GM18867 (cell line): Measurements from ENCODE around the gene MCTP2.
"Not testable (repeated sequence)": the region's sequence is repeated elsewhere in the genome, so short reads cannot be mapped to it uniquely, and the experiment has no call there.

ENCODE experiments used
- ATAC-seq: cut with Tn5 transposase; IDR thresholded peaks from one replicate; pipeline ENCODE4 v1.9.1; 2021; ENCODE audit warnings: mild to moderate bottlenecking, moderate library complexity; ENCODE audit not compliant: unreplicated experiment

Gene MCTP2

DNA sequence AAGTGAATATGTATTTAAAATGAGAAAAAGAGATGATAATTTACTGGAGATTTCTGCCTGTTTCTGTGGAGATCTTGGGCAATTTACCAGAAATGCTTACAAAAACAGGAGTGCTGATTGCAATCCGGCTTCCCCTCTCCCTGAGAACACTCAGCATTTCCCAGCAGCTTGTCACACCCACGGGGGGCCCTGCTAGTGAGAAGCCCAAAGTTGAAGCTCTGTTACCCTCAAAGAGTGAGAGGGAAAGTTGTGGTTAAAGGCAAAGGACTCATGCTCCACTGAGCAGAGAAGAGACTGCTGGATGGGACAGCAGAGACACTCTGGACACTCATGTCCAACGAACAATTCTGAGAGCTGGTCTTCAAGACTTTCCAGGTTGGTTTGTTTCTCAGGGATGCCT, 2.9 kb downstream of the MCTP2 start:
- ATAC-seq, result no peak

GRCh38 chr15:94235041-94235440, 3.7 kb downstream of the MCTP2 start:
- ATAC-seq, result no peak

DNA sequence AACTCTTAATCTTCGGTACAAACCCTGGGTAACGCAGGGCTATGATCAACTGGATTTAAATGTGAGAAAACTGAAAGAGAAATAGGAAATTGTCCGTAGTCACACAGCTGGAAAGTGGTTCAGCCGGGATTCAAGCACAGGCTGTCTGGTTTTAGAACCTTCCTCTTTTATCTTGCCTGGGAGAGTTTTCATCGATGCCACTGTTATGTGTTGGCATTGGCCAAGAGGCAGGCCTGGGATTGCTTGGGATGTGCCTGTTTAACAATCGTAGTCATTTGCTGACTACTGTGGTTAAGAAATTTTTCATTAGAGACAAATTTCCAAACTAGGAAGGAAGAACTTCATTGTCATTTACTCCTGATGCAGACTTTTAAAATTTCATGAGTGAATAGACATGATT, 4.3 kb downstream of the MCTP2 start:
- ATAC-seq, result no peak

DNA sequence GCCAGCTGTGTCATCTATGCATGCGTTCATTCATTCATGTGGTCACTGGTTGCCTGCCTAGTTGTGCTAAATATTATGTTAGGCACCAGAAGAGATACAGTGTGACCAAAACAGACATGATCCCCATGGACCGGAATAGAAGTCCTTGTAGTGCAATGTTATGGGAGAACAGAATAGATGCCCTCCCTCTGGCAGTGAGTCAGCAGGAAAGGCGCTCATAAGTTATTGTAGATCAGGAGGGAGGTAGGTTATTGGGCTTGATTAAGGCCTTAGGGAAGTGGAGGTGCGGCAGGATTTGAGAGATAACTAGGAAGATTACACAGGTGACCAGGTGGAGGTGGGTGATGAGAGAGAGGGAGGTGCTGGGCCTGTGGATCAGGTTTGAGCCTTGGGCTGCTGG, 5.2 kb downstream of the MCTP2 start:
- ATAC-seq, result no peak

DNA sequence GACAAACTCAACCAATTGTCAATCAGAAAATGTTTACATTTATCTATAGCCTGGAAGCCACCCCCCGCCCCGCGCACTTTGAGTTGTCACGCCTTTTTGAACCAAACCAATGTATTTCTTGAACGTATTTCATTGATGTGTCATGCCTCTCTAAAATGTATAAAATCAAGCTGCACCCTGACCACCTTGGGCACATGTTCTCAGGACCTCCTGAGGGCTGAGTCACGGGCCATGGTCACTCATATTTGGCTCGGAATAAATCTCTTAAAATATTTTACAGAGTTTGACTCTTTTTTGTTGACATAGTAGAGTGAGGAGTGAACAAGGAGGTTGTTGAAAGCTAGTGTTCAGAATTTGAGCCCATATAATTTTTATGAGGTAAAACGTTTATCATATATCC, 6.5 kb downstream of the MCTP2 start:
- ATAC-seq, result no peak

DNA sequence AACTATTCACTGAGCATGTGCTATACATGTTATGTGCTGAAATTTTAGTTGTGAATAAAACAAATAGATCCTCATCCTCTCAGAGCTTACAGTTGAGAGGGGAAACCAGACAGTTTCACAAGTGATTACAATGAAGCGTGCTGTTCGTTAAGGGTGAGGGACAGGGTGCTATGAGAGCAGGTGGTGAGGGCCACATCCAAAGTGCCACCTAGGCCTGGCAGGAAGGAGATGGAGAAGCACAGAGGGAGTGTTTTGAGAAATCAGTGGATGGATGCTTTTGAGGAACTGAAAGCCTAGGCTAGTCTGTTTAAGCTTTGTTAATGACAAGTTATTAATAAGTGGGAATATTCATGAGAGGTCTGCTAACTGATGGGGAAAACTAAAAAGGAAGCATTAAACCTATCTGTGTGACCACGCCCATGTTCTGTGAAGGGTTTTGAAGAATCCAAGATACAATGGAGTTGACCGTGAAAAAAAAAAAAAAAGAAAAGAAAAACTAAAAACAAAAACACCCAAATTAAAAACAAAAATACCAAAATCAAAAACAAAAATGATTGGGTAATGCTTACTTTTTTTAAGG, 7.3 kb downstream of the MCTP2 start:
- ATAC-seq, result peak; percentile 80

GRCh38 chr15:94239474-94239873, 8.1 kb downstream of the MCTP2 start:
- no peak for ATAC-seq

GRCh38 chr15:94240480-94240879, 9.1 kb downstream of the MCTP2 start:
- ATAC-seq, result no peak

DNA sequence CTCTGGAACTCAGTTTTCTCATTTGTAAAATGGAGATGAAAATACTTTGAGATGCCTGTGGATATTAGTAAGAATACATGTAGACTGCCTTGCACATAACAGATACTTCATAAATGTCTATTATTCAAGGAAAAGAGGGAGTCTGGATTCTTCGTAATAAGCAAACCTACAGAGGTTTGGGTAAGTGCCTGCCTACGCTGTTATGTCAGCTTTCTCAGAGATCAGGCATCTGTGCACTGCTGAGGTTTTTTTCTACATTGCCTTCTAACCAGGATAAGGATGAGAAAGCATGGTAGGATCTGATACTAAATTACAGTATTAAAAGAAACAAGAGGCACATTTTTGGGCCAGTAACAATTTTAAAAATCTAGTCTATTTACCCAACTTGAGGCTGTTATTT, 10.9 kb downstream of the MCTP2 start:
- no peak for ATAC-seq

DNA sequence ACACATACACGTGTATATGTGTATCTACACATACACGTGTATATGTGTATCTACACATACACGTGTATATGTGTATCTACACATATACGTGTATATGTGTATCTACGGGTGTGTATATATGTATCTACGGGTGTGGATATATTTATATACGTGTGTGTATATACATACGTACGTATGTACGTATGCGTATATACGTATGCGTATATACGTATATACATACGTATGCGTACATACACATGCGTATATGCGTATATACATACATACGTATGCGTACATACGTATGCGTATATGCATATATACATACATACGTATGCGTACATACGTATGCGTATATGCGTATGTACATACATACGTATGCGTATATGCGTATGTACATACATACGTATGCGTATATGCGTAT, 11.6 kb downstream of the MCTP2 start:
- ATAC-seq, result not testable (repeated sequence)

GRCh38 chr15:94243418-94243817, 12.1 kb downstream of the MCTP2 start:
- no peak for ATAC-seq

DNA sequence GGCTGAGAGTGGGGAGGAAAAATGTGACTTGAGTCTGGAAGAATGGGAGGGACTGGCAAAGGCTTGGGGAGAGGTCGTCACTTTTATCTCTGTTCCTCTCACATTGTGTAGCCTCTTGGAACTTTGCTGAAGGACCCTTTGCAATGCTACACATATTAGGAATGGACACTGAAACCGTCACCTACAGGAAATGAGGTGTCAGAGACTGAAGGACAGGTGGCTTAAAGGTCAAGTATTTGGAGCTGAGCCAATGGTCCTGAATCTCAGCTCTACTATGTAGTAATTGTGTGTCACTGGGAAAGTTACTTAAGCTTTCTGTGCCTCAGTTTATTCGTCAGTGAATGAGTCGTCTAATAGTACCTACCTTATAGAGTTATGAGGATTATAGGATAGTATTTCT, 14.7 kb downstream of the MCTP2 start:
- ATAC-seq, result peak; percentile 43

DNA sequence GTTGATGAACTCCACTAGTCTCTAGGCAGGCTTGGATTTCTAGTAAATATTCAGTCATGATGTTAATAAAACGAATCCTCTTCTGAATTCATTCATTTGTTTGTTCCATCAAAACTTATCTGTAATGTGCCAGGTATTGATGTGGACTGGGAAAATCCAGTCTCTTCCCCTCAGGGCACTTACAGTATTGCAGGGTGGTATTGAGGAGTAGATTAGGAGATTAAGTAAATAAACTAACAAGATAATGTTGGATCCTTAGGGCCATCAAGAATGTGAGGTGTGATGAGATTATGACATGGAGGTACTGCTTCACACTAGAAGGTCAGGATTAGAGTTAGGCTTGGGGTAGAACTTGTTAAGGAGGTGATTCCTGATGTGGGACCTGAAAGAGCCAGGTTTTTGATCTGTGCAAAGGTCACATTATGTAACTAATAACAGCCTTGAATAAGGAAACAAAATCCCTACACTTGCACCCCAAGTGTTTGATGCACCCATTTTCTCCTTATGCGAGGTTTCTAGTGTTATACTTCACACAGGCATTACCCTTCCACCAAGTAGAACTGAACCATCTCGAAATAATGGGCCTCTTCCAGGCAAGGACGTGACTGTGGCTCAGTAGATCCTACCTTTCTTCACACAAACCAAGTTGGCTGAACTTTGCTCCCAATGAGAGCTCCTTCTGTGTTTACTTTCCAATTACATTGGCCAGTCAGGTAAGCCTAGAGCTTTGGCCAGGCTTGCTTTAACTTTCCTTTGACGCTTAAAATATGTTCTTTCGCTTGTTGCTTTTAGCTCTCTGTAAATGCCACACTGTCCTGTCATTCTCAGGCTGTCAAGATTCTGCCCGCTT, 16.7 kb downstream of the MCTP2 start:
- ATAC-seq, result no peak

DNA sequence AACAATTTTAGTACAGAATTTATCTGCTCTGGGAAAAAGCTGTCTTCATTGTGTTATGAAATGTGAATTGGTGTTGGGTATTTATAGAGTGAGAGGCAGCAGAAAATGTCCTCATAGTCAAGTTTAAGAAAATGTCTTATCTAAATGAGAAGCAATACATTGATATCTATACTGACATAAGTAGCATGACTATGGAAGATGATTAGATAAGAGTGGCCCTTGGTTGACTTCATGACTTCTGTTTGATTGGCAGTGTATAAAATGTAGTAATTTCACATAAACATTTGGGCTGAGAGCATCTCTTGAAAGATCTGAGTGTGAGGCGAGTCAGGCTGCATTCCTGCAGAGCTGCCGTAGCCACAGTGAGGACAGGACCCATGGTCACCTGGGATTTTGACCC, 19.4 kb downstream of the MCTP2 start:
- ATAC-seq, result no peak

DNA sequence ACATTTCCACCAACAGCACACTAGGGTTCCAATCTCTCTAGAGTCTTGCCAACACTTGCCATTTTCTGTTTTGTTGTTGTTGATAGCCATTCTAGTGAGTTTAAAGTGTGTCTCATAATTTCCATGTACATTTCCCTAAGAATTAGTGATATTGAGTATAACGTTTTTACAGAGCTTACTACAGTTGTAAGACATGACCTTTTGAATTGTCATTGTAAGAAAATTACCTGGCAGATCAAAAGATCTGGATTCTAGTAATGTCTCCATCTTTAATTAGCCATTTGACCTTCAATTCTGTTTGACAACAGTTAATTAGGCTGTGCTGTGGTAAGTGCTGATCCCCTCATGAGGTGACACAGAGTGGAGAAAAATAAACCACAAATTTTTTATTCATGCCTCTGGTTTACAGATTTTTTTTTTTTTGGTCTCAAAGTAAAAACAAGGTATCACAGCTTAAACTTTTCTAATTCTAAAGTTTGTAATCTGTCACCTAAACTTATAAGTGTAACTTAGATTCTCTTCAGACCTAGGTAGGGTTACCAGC, 20.9 kb downstream of the MCTP2 start:
- no peak for ATAC-seq

- no peak for ATAC-seq
Measured at GRCh38 chr15:94252906-94253491, 21.6 kb downstream of the MCTP2 start.

DNA sequence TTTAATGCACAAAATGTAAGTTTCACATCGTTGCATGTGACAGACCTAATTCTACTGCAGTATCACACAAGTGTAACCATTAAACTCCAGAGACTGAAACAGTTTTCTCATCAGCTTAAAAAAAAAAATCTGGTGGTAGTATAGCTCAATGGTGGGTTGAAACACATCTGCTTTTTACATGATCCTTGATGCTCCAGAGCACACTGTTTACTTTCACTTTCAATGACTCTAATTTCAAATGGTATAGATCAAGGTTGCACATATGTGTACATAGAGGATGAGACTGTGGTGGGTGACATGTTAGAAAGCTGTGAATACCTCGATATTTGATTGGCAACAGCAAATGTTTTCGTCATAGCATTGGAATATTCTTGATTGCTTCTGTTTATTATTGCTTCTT, 22.4 kb downstream of the MCTP2 start:
- ATAC-seq, result peak; percentile 25

GRCh38 chr15:94255540-94255939, 24.2 kb downstream of the MCTP2 start:
- ATAC-seq, result no peak

GRCh38 chr15:94256511-94256910, 25.1 kb downstream of the MCTP2 start:
- ATAC-seq, result no peak

DNA sequence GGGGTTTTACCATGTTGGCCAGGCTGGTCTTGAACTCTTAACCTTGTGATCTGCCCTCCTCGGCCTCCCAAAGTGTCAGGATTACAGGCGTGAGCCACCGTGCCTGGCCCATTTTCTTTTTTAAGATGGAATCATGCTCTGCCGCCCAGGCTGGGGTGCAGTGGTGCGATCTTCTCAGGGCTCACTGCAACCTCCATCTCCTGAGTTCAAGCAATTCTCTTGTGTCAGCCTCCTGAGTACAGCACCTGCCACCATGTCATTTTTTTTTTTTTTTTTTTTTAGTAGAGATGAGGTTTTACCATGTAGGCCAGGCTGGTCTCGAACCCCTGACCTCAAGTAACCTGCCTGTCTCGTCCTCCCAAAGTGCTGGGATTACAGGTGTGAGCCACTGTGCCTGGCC, 26.4 kb downstream of the MCTP2 start:
- peak; percentile 10 for ATAC-seq

DNA sequence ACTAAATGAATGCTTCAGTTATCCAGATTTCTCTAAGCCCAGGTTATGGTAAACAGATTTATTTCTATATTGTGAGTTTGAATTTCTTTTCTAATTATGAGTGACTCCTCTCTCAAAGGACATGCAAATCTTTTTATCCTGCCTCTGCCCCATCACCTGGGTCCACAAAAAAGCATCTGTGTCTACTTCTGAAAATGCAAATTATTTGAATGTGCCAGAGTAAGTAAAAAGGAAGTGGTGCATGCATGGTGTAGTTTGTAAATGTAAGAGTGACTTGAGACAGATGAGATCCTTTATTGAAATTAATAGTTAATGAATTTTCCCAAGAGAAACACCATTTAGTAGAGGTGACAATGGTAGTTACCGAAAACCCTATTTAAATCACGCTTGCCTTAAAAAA, 26.9 kb downstream of the MCTP2 start:
- peak; percentile 85 for ATAC-seq

DNA sequence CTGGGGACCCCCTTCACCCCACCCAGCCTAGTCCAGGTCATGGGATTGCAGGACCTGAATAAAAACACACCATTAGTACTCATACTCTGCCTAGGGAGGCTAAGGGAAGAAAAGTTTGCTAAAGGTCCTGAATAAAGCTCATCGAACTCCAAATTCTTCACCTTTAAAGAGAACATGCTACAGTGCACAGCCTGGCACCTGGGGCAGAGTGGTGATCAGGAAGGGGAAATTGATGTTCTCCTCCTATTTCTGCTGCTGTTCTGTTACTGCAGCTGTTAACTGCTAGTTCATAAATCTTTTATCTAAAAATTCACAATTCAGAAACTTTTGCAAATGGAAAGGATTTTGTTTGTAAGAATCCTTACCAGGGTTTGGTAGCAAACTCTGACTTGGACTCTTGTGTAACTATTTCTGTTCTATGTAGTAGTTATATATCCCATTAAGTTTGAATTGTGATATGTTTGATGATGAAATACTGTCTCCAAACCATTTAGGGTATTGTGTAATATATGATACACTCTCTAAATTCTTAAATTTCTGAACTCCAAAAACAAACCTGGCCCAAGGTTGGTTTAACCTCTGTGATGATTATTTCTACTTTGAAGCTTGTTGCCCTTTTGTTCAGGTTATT, 27.9 kb downstream of the MCTP2 start:
- no peak for ATAC-seq
